ENCODE data around the gene SERTAD1.

SERTAD1 gene

DNA sequence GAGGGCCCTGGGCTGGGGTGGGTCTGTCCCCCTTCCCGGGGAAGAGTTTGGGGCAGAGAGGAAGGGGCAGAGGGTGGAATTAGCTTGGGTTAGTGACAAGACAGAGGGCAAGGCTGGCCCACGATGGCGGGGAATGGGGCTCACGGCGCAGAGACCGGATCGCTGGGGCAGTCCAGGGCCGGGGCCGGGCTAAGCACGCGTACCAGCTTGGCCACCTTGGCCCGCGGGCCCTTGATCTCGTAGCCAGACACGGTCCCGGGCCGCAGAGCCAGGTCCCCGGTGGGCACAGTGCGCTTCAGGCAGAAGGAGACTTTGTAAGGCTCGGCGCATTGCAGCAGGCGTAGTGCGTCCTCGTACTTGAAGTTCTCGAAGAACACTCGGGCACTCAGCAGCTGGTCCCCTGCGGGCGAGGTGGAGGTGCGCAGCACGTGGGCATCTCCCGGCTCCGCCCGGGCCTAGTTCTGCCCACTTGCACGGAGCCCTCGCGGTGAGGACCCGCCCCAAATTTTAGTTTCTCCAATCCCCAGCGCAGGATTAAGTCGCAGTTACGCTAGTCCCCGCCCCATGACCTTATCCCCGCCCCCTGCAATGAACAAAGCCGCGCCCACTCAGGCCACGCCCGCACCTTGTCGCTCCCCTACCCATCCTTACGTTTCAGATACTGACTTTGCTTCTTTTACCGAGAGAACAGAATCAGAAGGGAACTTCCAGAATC lies 27.2 kb downstream of the SERTAD1 start:
- peaks cover 0 to 16% (median 4%) of the 10 kb centered on the region in 3 donors for H3K36me3 ChIP-seq
- TF ChIP-seq, protein P1, sequence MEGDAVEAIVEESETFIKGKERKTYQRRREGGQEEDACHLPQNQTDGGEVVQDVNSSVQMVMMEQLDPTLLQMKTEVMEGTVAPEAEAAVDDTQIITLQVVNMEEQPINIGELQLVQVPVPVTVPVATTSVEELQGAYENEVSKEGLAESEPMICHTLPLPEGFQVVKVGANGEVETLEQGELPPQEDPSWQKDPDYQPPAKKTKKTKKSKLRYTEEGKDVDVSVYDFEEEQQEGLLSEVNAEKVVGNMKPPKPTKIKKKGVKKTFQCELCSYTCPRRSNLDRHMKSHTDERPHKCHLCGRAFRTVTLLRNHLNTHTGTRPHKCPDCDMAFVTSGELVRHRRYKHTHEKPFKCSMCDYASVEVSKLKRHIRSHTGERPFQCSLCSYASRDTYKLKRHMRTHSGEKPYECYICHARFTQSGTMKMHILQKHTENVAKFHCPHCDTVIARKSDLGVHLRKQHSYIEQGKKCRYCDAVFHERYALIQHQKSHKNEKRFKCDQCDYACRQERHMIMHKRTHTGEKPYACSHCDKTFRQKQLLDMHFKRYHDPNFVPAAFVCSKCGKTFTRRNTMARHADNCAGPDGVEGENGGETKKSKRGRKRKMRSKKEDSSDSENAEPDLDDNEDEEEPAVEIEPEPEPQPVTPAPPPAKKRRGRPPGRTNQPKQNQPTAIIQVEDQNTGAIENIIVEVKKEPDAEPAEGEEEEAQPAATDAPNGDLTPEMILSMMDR (IDR thresholded peaks at IDR 0.05): no peak
- no peaks in the 10 kb centered on the region for H3K9me3 ChIP-seq
- H3K27ac ChIP-seq: no peak overlapping the region
- peaks cover 0 to 12% (median 4%) of the 10 kb centered on the region in 4 donors for H3K4me1 ChIP-seq
- intact Hi-C loops (cut with DNase I; ENCODE audit: low total_unique reads): no loop called here
- DNase-seq: no peak
- H3K27me3 ChIP-seq: no peaks in the 10 kb centered on the region
- H3K4me3 ChIP-seq: no peak overlapping the region

DNA sequence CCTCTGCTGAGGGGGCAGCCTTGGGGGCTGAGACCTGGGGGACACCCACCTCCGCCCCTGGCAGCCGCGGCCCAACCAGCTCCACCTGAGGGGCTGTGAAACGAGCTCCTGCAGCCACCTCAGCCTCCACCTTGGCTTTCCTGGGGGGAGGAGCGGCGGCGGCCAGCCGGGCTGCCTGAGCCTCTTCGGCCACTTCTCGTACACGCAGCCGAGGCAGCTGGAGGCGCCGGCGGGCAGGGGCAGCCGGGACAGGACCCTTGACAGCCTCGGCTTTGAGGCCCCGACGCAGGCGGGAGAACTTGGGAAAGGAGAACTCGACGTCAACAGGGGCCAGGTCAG lies 28.3 kb downstream of the SERTAD1 start:
- Histone ChIP-seq H3K4me1 (peaks cover 0 to 2% (median 0%) of the 10 kb centered on the region in 4 donors), H3K27me3 (no peaks in the 10 kb centered on the region), H3K27ac (no peak overlapping the region), H3K36me3 (peaks cover 0 to 16% (median 4%) of the 10 kb centered on the region in 3 donors), H3K9me3 (no peaks in the 10 kb centered on the region), H3K4me3 (no peak overlapping the region)
- TF ChIP-seq, protein P1 (IDR thresholded peaks at IDR 0.05): no peak
- intact Hi-C loops (cut with DNase I; ENCODE audit: low total_unique reads): no loop called here
- DNase-seq: no peak

DNA sequence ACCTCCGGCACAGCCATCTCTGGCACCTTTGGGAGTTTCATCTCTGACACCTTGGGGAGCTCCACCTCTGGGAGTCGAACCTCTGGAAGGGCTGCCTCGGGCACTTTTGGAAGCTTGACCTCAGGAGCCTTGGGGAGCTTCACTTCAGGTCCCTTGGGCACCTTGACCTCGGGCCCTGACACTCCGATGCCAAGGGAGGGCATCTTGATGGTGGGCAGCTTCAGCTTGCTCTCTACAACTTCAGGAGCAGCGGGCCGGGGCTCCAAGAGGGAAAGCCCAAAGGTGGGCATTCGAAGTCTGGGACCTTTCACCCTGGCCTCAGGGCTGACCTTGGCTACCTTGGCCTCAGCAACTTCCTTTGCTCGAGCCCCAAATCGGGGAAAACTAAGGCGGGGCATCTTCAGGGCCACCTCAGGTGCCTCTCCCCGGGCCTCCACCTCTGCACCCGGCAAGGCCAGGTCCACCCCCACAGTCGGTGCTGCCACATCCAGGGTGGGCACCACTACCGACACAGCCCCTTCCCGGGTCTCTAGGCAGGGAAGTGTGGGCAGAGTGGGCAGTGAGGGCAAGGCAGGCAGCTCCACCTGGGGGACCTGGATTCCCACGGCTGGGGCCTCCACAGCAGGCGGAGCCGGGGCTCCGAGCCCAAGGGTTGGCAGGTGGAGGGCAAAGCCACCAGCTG lies 28.8 kb downstream of the SERTAD1 start:
- Histone ChIP-seq H3K36me3 (peaks cover 0 to 16% (median 4%) of the 10 kb centered on the region in 3 donors), H3K4me1 (peaks cover 0 to 2% (median 0%) of the 10 kb centered on the region in 4 donors), H3K4me3 (no peak overlapping the region), H3K9me3 (no peaks in the 10 kb centered on the region), H3K27ac (no peak overlapping the region), H3K27me3 (no peaks in the 10 kb centered on the region)
- DNase-seq: no peak
- TF ChIP-seq, protein P1 (IDR thresholded peaks at IDR 0.05): no peak
- intact Hi-C loops (cut with DNase I; ENCODE audit: low total_unique reads): no loop called here

DNA sequence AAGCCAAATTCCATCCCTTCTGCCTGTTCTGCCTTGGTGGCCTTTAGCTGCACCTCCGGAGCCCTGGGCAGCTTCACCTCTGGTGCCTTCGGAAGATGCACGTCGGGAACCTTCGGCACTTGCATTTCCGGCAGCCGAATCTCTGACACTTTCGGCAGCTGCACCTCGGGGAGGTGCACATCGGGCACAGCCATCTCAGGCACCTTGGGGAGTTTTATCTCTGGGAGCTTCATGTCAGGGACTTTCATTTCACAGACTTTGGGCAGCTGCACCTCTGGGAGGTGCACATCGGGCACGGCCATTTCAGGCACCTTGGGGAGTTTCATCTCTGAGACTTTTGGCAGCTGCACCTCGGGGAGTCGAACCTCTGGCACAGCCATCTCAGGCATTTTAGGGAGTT lies 29.8 kb downstream of the SERTAD1 start:
- DNase-seq: no peak
- Histone ChIP-seq H3K9me3 (no peaks in the 10 kb centered on the region), H3K27me3 (no peaks in the 10 kb centered on the region), H3K36me3 (peaks cover 0 to 16% (median 4%) of the 10 kb centered on the region in 3 donors), H3K4me1 (peaks cover 0 to 2% (median 0%) of the 10 kb centered on the region in 4 donors), H3K27ac (no peak overlapping the region), H3K4me3 (no peak overlapping the region)
- intact Hi-C loops (cut with DNase I; ENCODE audit: low total_unique reads): no loop called here
- TF ChIP-seq, protein P1 (IDR thresholded peaks at IDR 0.05): no peak

DNA sequence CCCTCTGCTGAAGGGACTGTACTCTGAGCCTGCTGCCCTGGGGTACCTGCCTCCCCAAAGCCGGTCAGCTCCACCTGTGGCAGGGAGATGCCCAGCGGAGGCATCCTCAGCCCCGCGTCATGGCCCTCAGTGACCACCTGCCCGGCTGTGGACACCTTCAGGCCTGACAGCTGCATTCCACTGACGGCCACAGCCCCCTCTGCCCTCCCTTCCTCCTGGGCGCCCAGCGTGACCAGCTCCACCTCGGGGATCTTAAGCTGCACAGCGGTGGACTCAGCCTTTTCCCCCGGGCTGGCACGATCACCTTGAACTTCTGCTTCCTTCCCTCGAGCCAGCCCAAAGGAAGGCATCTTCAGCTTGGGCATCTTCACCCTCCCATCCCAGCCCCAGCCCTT lies 31.0 kb downstream of the SERTAD1 start:
- Histone ChIP-seq H3K27ac (no peak overlapping the region), H3K4me1 (peaks cover 0 to 2% (median 0%) of the 10 kb centered on the region in 4 donors), H3K4me3 (no peak overlapping the region), H3K36me3 (peaks cover 0 to 16% (median 4%) of the 10 kb centered on the region in 3 donors), H3K27me3 (no peaks in the 10 kb centered on the region), H3K9me3 (no peaks in the 10 kb centered on the region)
- intact Hi-C loops (cut with DNase I; ENCODE audit: low total_unique reads): no loop called here
- DNase-seq: no peak
- TF ChIP-seq, protein P1 (IDR thresholded peaks at IDR 0.05): no peak

Measured in tibial artery (tissue), 4 donors.